Measurements from ENCODE around the gene SOX2. TPM values are rescaled to one million over a fixed set of nuclear protein-coding genes. Genes with fewer than 3 reads are reported as not detected.

SOX2 gene
- total RNA-seq, result not detected in 2 replicates

DNA sequence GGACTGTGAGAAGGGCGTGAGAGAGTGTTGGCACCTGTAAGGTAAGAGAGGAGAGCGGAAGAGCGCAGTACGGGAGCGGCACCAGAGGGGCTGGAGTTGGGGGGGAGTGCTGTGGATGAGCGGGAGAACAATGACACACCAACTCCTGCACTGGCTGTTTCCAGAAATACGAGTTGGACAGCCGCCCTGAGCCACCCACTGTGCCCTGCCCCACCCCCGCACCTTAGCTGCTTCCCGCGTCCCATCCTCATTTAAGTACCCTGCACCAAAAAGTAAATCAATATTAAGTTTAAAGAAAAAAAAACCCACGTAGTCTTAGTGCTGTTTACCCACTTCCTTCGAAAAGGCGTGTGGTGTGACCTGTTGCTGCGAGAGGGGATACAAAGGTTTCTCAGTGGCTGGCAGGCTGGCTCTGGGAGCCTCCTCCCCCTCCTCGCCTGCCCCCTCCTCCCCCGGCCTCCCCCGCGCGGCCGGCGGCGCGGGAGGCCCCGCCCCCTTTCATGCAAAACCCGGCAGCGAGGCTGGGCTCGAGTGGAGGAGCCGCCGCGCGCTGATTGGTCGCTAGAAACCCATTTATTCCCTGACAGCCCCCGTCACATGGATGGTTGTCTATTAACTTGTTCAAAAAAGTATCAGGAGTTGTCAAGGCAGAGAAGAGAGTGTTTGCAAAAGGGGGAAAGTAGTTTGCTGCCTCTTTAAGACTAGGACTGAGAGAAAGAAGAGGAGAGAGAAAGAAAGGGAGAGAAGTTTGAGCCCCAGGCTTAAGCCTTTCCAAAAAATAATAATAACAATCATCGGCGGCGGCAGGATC is at the start of gene SOX2:
Gene SOX2 (plus strand): TSS at position 601 of the 811 bp plus-strand sequence. CDS start 436 bp downstream, outside the sequence.
- intact Hi-C loops (cut with micrococcal nuclease), result loop anchor here (1.0 to 2.0 kb wide), 2 partner anchors 13 to 17 kb away; no protein-coding TSS in a partner anchor

DNA sequence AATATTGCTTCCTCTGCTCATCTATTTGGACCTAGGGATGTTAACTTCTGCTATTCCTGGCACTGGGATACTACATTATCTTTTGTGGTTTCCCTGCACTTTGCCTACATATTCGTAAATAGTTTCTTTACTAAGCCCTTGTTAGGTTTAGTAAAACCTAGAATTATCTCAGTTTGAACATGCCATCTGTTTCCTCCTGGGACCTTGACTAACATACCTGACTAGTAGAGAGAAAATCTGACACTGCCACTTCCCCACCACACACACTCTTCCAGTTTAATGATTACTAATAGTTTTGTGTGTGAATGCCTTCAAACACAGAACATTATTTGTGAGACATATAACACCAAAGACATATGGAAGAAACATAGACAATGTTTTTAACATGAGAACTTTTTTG is 28.2 kb upstream of the SOX2 start:
- intact Hi-C loops (cut with micrococcal nuclease), result no loop called here

GRCh38 chr3:181687190-181687589 is 24.5 kb upstream of the SOX2 start:
- intact Hi-C loops (cut with micrococcal nuclease), result no loop called here

GRCh38 chr3:181687731-181688130 is 24.0 kb upstream of the SOX2 start:
- intact Hi-C loops (cut with micrococcal nuclease), result no loop called here

- intact Hi-C loops (cut with micrococcal nuclease), result no loop called here
Observed at GRCh38 chr3:181689546-181689945, 22.2 kb upstream of the SOX2 start.

DNA sequence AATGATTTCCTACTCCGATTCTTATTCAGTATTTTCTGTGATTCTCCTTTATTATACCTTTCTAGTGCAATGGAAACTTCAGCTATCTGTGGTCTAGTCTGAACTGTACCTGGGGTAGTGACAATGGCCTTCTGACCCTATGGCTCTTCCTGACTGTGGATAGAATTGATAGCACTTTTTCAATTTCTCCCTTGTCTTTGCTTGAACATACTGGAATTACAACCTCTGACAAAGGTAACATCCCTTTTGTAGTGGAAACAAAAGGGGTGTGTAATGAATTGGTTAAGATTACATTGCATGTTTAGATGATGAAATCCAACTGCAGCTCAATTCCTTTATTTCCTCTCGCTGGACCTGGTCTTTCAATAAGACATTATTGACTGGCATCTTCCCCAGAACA is 21.0 kb upstream of the SOX2 start:
- intact Hi-C loops (cut with micrococcal nuclease), result loop anchor here (5.0 kb wide), 1 partner anchor 37 kb away; no protein-coding TSS in a partner anchor

GRCh38 chr3:181691901-181692300 is 19.8 kb upstream of the SOX2 start:
- intact Hi-C loops (cut with micrococcal nuclease), result loop anchor here (5.0 kb wide), 1 partner anchor 35 kb away; no protein-coding TSS in a partner anchor

DNA sequence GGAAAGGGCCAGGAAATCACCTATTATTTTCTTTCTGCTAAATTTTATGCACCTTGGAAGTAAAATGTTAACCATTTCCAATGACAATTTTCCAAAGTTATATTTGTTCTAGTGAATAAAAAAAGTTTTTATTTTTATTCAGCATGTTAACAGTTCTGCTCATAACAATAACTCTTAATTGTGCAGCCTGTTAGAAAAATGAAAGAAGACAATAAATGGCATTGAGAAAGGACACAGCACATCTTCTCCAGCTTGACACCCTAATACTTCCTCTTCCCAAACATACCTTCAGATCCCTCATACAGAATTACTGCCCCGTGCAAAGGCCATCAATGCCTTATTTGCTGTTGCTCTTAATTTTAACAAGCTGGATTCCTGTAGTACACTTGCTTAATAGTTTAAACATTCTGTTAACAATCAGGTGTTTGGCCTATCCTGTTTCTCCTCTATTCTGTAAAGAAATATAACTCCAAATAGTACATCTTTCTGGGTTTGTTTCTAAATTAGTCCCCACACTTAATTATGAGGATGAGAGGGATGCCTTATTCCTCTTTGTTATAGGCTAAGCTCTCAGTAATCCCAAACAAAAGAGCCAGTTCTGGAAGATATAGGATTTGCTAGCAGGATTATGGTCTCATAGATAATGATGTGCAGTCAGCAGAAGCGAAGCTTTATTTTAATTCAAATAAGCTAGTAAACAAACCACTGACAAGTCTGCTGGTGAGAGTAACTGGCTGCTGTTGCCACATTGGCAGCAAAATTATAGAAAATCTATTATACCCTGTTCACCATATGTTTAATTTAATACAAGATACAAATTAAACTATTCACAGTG is 19.2 kb upstream of the SOX2 start:
- intact Hi-C loops (cut with micrococcal nuclease), result loop anchor here (5.0 kb wide), 1 partner anchor 35 kb away; no protein-coding TSS in a partner anchor

DNA sequence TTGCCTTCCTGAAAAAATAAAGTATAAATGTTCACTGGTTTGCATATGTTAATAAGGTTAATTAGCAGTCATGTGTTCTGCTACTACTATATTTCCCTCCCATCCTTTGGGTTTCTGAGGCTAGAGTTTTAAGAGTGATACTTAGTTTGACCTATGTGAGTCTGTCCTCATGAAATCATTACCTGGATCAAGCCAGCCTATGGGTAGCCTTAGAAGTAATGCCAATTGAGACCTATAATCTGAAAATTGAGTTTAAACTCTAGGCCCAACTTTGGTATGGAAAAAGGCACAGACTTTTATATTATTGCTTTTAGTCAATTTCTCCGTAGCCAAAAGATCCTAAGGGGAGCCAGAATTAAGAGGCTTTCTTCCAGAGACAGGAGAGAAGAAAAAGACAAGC is 18.4 kb upstream of the SOX2 start:
- intact Hi-C loops (cut with micrococcal nuclease), result loop anchor here (5.0 kb wide), 1 partner anchor 34 kb away; no protein-coding TSS in a partner anchor

- intact Hi-C loops (cut with micrococcal nuclease), result loop anchor here (5.0 kb wide), 1 partner anchor 32 kb away; no protein-coding TSS in a partner anchor
Observed at GRCh38 chr3:181694805-181695660, 16.7 kb upstream of the SOX2 start.

DNA sequence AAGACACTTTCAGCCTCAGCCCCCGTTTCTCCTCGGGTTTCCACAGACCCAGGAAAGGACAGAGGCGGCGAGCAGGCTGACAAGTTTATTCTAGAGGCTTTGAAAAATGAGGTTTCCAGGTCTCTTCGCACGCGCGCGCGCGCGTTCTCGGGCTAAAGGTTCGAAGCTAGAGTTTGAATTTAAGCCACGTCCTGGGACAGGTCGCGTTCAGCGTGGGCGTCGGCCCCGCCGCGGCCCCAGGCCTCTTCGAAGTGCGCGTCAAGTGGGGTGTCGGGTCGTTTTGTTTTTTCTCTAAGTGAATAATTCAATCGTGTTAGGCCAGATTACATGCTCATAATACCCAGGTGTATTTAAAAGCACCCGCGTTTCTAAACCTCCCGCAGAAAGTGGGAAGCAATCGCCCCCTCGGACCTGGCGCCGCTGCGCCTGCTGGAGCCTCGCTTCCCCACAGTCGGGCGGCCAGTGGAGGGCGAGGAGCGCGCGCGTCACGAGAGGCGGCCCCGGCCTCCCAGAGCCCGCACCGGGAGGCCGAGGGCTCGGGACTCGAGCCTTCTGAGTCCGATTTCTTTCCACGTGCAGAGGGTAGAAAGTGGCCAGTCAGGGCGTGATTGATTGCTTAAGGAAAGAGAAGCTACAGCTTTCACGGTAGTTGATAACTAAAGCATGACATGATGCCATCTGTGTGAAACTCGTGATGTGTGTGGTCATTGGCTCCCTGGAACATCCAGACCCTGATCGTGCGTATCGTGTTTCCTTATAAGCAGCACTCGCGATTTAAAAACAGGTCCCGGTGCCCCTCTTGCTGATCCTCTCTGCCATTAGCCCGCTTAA is 15.8 kb upstream of the SOX2 start:
- intact Hi-C loops (cut with micrococcal nuclease), result no loop called here

- intact Hi-C loops (cut with micrococcal nuclease), result no loop called here
Observed at GRCh38 chr3:181696626-181697230, 15.0 kb upstream of the SOX2 start.

DNA sequence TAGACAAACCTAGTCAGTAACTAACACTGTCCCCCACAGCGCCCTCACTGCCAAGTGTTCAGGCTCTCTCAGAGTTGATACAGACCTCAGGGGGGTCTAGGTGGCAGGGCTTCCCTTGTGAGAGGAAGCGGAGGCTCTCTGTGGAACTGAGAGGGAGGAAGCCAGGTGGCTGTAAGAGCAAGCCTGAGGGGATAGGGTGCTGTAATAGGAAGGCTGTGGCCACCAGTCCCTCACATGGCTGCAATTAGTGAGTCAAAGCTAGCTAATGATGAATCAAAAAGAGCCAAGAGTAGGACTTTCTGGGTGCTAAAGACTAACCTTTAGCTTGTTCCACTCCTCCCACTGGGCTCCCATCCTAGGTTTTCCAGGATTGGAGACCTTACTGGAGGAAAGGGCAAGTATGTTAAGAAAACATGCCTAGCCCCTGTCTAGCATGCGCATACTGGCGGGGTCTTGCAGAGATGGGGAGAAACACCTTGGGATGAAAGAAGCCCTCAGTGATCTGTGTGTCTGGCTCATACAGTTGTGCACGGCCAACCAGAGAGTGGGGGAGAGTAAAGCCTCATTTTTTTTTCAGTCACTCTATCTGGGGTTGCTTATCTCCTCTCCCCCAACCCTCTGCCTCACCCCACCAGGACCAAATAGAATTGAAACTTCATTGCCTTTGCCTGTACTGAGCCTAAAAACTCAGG is 13.3 kb upstream of the SOX2 start:
- intact Hi-C loops (cut with micrococcal nuclease), result no loop called here

DNA sequence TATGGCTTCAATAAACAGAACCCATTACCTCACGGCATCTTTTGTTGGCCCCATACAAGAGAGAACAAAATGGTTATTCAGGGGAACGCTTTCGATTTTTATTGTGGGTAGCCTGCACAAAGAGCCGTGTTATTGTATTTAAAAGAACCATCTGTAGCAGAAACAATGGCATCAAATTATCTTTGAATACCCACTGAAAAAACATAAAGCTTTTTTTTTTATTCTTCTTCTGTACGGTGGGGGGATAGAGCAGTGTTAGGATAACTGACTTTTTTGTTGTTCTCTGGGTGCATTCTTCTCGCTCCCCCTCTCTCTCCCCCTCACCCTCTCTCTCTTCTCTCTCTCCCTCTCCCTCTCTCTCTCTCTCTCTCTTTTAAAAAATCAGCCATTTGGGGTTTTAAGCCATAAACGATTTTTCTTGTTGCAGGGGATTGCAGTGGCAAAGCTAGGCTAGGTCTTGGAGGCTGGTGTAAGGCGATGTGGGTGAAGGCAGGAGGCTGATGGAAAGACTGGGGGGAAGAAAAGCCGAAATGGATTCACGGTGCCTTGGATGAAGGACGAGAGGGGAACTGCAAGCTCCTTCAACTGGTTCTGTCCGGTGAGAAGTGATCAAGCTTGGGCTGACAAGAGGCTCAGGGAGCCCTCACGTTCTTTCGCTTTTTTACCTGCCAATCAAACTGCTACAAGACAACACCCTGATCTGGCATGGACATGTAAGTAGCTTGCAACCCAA is 12.4 kb upstream of the SOX2 start:
- intact Hi-C loops (cut with micrococcal nuclease), result no loop called here

- intact Hi-C loops (cut with micrococcal nuclease), result loop anchor here (1.0 to 2.0 kb wide), 5 partner anchors 9 to 982 kb away; no protein-coding TSS in a partner anchor
Observed at GRCh38 chr3:181700168-181701087, 11.3 kb upstream of the SOX2 start.

DNA sequence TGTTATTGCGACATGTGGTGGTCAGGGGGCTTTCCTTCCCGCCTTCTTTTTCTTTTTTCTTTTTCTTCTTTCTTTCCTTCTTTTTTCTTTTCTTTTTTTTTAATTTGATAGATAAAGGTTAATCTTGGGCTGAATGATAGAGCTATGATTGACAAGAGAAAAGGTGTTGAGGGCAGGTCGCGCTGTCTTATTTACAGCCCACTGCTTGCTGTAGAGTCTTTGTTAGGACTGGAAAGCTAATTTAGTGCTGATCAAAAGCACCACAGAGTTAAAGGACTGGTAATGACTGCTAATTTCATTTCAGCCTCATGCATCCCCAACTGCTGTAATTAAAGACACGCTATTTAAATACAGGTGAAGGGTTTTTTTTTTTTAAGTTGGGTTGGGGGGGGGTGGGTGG is 10.6 kb upstream of the SOX2 start:
- intact Hi-C loops (cut with micrococcal nuclease), result loop anchor here (2.0 kb wide), 3 partner anchors 14 to 982 kb away; no protein-coding TSS in a partner anchor
